ENCODE results near the gene ABCF2. TPM values are rescaled to one million over a fixed set of nuclear protein-coding genes. Genes with fewer than 3 reads are reported as not detected.

The ABCF2 gene
- total and polyA plus RNA-seq, 2 of the 13 experiments (the other 11 are each of a cell fraction or from before 2014, with no cell fraction given): 16.3 to 42.5 TPM

DNA sequence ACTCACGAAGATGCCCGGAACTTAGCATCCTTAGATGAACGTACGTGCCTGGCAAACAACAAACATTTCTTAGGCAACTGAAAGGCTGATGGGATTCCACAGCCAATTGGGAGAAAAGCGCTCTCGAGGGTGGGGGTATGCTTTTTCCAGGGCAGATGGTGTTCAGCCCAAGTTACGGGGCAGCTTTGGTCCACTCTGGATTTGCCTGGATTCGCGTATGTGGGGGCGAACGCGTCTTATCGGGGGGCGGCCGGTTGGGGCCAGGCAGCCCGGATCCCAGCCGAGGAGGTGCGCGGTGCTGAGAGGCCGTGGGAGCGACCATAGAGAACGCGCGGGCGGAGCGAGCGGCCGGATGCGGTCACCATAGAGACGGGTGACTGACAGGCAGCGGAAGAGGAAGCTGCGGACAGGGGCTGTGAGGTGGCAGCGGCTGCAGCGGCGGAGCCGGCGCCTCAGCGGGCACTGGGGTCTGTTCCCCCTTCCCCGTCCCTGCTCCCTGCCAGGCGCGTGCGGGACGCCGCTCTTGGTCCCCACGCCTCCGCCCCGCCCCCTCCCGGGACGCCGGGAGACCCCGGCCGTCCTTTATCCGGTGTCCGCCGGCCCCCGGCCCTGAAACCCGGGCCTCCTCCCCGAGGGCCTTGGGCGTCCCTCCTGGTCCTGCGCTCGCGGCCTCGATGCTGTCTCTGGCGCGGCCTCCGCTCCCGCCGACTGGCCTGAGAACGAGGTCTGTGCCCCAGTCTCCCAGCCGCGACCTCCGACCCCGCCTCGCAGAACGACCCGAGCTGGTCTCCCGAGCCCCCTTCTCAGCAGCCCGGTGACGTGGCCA lies 5.3 kb upstream of the ABCF2 start, which contains the start of gene CHPF2 (continued):
- TF ChIP-seq ZNF317 (CRISPR knock-in tag; IDR thresholded peaks at IDR 0.05) (no peak), ZNF274 (CRISPR knock-in tag; IDR thresholded peaks at IDR 0.05) (peak; percentile 69; the same call in 1 of the 2 replicates), KDM5B (CRISPR knock-in tag; IDR thresholded peaks at IDR 0.05; ENCODE audit: borderline replicate concordance) (peak; percentile 15; the same call in 1 of the 2 replicates), ZNF878 (CRISPR knock-in tag; IDR thresholded peaks at IDR 0.05) (no peak), KLF16 (CRISPR knock-in tag; IDR thresholded peaks at IDR 0.05) (no peak; a peak in 2 of 4 replicates), ZNF841 (CRISPR knock-in tag; IDR thresholded peaks at IDR 0.05; ENCODE audit: borderline replicate concordance) (no peak), ZNF20 (CRISPR knock-in tag; IDR thresholded peaks at IDR 0.05) (no peak), MEIS1 (CRISPR knock-in tag; IDR thresholded peaks at IDR 0.05; ENCODE audit: borderline replicate concordance) (peak; percentile 48; the same call in 1 of the 2 replicates), ZNF780A (CRISPR knock-in tag; IDR thresholded peaks at IDR 0.05) (no peak), ZNF558 (CRISPR knock-in tag; IDR thresholded peaks at IDR 0.05; ENCODE audit: borderline replicate concordance) (no peak), CC2D1A (CRISPR knock-in tag; IDR thresholded peaks at IDR 0.05) (no peak), ZNF883 (CRISPR knock-in tag; IDR thresholded peaks at IDR 0.05; ENCODE audit: not compliant biosample characterization) (no peak), ZBTB7B (CRISPR knock-in tag; IDR thresholded peaks at IDR 0.05) (no peak; the same call in 1 of the 2 replicates), NPAS2 (CRISPR knock-in tag; IDR thresholded peaks at IDR 0.05; ENCODE audit: borderline replicate concordance) (no peak), MXD4 (CRISPR knock-in tag; IDR thresholded peaks at IDR 0.05) (peak; percentile 59; the same call in 1 of the 2 replicates), SAP130 (CRISPR knock-in tag; IDR thresholded peaks at IDR 0.05; ENCODE audit: low read depth) (peak; percentile 93), ZNF572 (CRISPR knock-in tag; IDR thresholded peaks at IDR 0.05) (no peak), IRF2 (CRISPR knock-in tag; IDR thresholded peaks at IDR 0.05) (peak; percentile 66; the same call in 1 of the 2 replicates), ZBTB38 (CRISPR knock-in tag; IDR thresholded peaks at IDR 0.05) (no peak), ZNF619 (CRISPR knock-in tag; IDR thresholded peaks at IDR 0.05) (no peak; the same call in 1 of the 2 replicates)
- TF ChIP-seq, protein P1, sequence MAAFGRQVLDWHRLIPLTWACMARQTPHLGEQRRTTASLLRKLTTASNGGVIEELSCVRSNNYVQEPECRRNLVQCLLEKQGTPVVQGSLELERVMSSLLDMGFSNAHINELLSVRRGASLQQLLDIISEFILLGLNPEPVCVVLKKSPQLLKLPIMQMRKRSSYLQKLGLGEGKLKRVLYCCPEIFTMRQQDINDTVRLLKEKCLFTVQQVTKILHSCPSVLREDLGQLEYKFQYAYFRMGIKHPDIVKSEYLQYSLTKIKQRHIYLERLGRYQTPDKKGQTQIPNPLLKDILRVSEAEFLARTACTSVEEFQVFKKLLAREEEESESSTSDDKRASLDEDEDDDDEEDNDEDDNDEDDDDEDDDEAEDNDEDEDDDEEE (CRISPR knock-in tag; IDR thresholded peaks at IDR 0.05): no peak
- TF ChIP-seq, protein P2, sequence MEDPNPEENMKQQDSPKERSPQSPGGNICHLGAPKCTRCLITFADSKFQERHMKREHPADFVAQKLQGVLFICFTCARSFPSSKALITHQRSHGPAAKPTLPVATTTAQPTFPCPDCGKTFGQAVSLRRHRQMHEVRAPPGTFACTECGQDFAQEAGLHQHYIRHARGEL (CRISPR knock-in tag; IDR thresholded peaks at IDR 0.05): no peak
- TF ChIP-seq, protein P3, sequence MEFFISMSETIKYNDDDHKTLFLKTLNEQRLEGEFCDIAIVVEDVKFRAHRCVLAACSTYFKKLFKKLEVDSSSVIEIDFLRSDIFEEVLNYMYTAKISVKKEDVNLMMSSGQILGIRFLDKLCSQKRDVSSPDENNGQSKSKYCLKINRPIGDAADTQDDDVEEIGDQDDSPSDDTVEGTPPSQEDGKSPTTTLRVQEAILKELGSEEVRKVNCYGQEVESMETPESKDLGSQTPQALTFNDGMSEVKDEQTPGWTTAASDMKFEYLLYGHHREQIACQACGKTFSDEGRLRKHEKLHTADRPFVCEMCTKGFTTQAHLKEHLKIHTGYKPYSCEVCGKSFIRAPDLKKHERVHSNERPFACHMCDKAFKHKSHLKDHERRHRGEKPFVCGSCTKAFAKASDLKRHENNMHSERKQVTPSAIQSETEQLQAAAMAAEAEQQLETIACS (CRISPR knock-in tag; IDR thresholded peaks at IDR 0.05): no peak
- TF ChIP-seq, protein P4, sequence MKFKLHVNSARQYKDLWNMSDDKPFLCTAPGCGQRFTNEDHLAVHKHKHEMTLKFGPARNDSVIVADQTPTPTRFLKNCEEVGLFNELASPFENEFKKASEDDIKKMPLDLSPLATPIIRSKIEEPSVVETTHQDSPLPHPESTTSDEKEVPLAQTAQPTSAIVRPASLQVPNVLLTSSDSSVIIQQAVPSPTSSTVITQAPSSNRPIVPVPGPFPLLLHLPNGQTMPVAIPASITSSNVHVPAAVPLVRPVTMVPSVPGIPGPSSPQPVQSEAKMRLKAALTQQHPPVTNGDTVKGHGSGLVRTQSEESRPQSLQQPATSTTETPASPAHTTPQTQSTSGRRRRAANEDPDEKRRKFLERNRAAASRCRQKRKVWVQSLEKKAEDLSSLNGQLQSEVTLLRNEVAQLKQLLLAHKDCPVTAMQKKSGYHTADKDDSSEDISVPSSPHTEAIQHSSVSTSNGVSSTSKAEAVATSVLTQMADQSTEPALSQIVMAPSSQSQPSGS (CRISPR knock-in tag; IDR thresholded peaks at IDR 0.05): no peak; the same call in 1 of the 2 replicates
- TF ChIP-seq, protein P5, sequence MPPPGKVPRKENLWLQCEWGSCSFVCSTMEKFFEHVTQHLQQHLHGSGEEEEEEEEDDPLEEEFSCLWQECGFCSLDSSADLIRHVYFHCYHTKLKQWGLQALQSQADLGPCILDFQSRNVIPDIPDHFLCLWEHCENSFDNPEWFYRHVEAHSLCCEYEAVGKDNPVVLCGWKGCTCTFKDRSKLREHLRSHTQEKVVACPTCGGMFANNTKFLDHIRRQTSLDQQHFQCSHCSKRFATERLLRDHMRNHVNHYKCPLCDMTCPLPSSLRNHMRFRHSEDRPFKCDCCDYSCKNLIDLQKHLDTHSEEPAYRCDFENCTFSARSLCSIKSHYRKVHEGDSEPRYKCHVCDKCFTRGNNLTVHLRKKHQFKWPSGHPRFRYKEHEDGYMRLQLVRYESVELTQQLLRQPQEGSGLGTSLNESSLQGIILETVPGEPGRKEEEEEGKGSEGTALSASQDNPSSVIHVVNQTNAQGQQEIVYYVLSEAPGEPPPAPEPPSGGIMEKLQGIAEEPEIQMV (CRISPR knock-in tag; IDR thresholded peaks at IDR 0.05; ENCODE audit: low read depth): no peak
